Measurements from ENCODE around the gene MORN1. TPM values are rescaled to one million over a fixed set of nuclear protein-coding genes. Genes with fewer than 3 reads are reported as not detected.
A peak's percentile ranks its signal among the peaks of the same experiment; 100 is the strongest.

MORN1 gene
- total and polyA plus RNA-seq, 8 donors = 4.7 to 9.3 (median 5.3) TPM

DNA sequence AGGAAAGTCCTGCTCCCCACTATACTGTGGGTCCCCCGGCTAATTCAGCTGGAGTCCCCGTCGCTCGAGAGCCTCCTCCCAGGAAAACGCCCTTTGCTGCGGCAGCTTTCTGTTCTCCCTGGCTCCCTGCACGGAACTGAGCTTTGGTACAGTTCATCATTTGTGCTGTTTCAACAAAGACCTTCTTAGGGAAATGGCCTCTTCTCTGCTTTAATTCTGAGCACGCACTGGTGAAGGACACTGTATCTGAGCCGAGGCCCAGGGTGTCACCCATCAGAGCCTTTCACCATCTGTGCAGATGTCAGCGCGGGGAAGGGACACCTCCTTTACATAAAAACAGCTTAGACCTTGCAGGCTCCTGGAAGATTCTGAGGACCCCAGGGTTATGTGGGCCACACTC, 34.5 kb upstream of the MORN1 start:
- DNase-seq (no peak), FAIRE-seq (no peak), ATAC-seq (no peak)
- Histone ChIP-seq H3K36me3 (no peaks in the 10 kb centered on the region), H3K27ac (no peak overlapping the region), H3K4me3 (no peak overlapping the region), H3K4me1 (no peaks in the 10 kb centered on the region), H3K9me3 (no peaks in the 10 kb centered on the region), H3K27me3 (no peaks in the 10 kb centered on the region)
- intact Hi-C loops (cut with DNase I) = loop anchor here in 1 of 3 donors (10.0 kb wide), 1 partner anchor 209 kb away; the partner anchor contains the start of gene MMEL1
- no peak for TF ChIP-seq CTCF (IDR thresholded peaks at IDR 0.05)
- WGBS, 2 donors = 51 to 53% methylated on average over 11 of the region's 11 CpGs

DNA sequence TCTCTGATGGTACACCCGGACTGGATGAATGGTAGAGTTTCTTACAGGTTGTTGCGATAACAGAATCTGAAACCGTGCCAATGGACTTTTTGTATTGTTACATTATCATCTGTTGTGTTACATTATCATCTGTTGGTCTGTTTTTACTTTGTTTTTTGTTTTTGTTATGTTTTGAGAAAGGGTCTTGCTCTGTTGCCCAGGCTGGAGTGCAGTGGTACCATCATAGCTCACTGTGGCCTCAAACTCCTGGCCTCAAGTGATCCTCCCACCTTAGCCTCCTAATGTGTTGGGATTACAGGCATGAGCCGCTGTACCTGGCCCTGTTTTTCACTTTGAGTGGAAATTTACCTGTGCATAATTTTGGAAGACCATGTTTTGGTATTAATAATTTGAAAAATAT, 31.2 kb upstream of the MORN1 start:
- no peak for TF ChIP-seq CTCF (IDR thresholded peaks at IDR 0.05)
- Histone ChIP-seq H3K9me3 (no peaks in the 10 kb centered on the region), H3K27me3 (peaks cover 0 to 4% (median 0%) of the 10 kb centered on the region in 4 donors), H3K27ac (no peak overlapping the region), H3K4me1 (no peaks in the 10 kb centered on the region), H3K36me3 (no peaks in the 10 kb centered on the region), H3K4me3 (no peak overlapping the region)
- no peak for DNase-seq
- 77 to 79% methylated on average over 4 of the region's 4 CpGs for WGBS, 2 donors
- no peak for ATAC-seq
- no peak for FAIRE-seq
- intact Hi-C loops (cut with DNase I) = loop anchor here in 1 of 3 donors (10.0 kb wide), 1 partner anchor 212 kb away; the partner anchor contains the start of gene MMEL1

DNA sequence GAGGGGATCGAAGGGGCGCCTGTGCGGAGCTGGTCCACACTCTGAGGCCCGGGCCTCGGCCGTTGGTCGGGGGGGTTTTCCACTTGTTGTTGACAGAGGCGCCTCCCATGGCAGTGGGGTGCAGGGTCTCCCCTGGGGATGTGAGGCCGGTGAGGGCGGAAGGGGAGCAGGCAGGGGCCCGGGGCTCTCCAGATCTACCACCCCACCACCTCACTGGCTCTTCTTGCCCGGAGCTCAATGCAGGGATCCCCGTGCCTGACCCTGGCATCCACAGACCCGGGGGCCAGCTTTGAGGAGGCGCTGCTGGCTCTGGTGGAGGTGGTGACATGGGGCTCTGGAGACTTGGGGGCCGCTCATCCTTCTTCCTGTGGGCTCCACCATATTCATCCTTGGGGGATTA, 28.1 kb upstream of the MORN1 start:
- FAIRE-seq = no peak
- intact Hi-C loops (cut with DNase I) = loop anchor here in 2 of 3 donors (5.0 kb wide), 2 partner anchors 128 to 363 kb away; no protein-coding TSS in a partner anchor

GRCh38 chr1:2418791-2419320, 27.5 kb upstream of the MORN1 start:
- H3K27me3 ChIP-seq = peaks cover 0 to 11% (median 2%) of the 10 kb centered on the region in 4 donors
- intact Hi-C loops (cut with DNase I) = loop anchor here in 2 of 3 donors (5.0 kb wide), 2 partner anchors 128 to 363 kb away; no protein-coding TSS in a partner anchor
- DNase-seq (peak in 2 of 6 donors; percentile 20 to 58), ATAC-seq (no peak), FAIRE-seq (no peak)
- no peaks in the 10 kb centered on the region for H3K36me3 ChIP-seq
- H3K27ac ChIP-seq = no peak overlapping the region
- no peak overlapping the region for H3K4me3 ChIP-seq
- no peak for TF ChIP-seq CTCF (IDR thresholded peaks at IDR 0.05)
- peaks cover 0 to 8% (median 0%) of the 10 kb centered on the region in 3 donors for H3K4me1 ChIP-seq
- WGBS, 2 donors = 41% methylated on average over 16 of the region's 16 CpGs
- no peaks in the 10 kb centered on the region for H3K9me3 ChIP-seq

More for the DNA sequence above, 28.1 kb upstream of the MORN1 start:
- DNase-seq (peak in 2 of 6 donors; percentile 20 to 45), ATAC-seq (no peak)
- Histone ChIP-seq H3K27me3 (peaks cover 0 to 11% (median 2%) of the 10 kb centered on the region in 4 donors), H3K36me3 (no peaks in the 10 kb centered on the region), H3K27ac (no peak overlapping the region), H3K4me1 (peaks cover 0 to 2% (median 0%) of the 10 kb centered on the region in 3 donors), H3K9me3 (no peaks in the 10 kb centered on the region), H3K4me3 (no peak overlapping the region)
- TF ChIP-seq CTCF (IDR thresholded peaks at IDR 0.05) = no peak
- WGBS, 2 donors = 53 to 59% methylated on average over 14 to 16 of the region's 16 CpGs

DNA sequence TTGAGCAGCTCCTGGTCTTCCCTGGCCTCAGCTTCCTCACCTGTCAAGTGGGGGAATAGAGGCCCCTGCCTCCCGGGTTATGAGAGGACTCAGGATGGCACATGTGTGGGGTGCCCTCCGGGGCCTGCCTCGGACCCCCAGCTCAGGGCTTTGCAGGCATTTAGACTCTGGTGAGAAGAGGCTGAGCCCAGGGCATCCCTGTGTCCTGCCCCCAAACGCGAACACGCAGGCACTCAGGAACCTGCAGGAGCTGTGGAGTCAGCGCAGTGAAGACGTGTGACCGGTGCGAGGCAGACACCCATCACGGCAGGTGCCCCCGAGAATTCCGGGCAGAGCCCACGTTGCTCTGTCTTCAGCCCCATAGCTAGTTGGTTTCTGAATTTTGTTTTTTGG, 26.5 kb upstream of the MORN1 start:
- peaks cover 6 to 13% (median 7%) of the 10 kb centered on the region in 3 donors for H3K4me1 ChIP-seq
- WGBS, 2 donors = 57 to 63% methylated on average over 14 of the region's 14 CpGs

More for the DNA sequence above, 26.5 kb upstream of the MORN1 start:
- Histone ChIP-seq H3K36me3 (no peaks in the 10 kb centered on the region), H3K27me3 (peaks cover 0 to 11% (median 2%) of the 10 kb centered on the region in 4 donors), H3K27ac (no peak overlapping the region), H3K4me3 (no peak overlapping the region), H3K9me3 (no peaks in the 10 kb centered on the region)
- TF ChIP-seq CTCF (IDR thresholded peaks at IDR 0.05) = no peak
- DNase-seq (peak in 2 of 6 donors; percentile 13 to 61), ATAC-seq (no peak), FAIRE-seq (no peak)
- intact Hi-C loops (cut with DNase I) = loop anchor here in 2 of 3 donors (5.0 kb wide), 2 partner anchors 129 to 364 kb away; no protein-coding TSS in a partner anchor

Data from pancreas (tissue), 10 donors.